ENCODE measurements around the gene DOCK2. TPM values are rescaled to one million over a fixed set of nuclear protein-coding genes. Genes with fewer than 3 reads are reported as not detected.
A peak's percentile ranks its signal among the peaks of the same experiment; 100 is the strongest.
"Not testable (repeated sequence)": the region's sequence is repeated elsewhere in the genome, so short reads cannot be mapped to it uniquely, and the experiment has no call there.

DOCK2 gene
- total RNA-seq, 2 donors from 2014 or later: 26.0 to 33.8 TPM

- no peak for DNase-seq (ENCODE audit: low spot score)
- intact Hi-C loops (cut with DNase I): no loop called here
Measured at GRCh38 chr5:170078458-170078857, 441.4 kb downstream of the DOCK2 start.

- intact Hi-C loops (cut with DNase I): no loop called here
- no peak for DNase-seq (ENCODE audit: low spot score)
Measured at GRCh38 chr5:170078931-170079330, 441.9 kb downstream of the DOCK2 start.

GRCh38 chr5:170080217-170080616 is 443.1 kb downstream of the DOCK2 start:
- intact Hi-C loops (cut with DNase I): no loop called here
- no peak for DNase-seq (ENCODE audit: low spot score)

DNA sequence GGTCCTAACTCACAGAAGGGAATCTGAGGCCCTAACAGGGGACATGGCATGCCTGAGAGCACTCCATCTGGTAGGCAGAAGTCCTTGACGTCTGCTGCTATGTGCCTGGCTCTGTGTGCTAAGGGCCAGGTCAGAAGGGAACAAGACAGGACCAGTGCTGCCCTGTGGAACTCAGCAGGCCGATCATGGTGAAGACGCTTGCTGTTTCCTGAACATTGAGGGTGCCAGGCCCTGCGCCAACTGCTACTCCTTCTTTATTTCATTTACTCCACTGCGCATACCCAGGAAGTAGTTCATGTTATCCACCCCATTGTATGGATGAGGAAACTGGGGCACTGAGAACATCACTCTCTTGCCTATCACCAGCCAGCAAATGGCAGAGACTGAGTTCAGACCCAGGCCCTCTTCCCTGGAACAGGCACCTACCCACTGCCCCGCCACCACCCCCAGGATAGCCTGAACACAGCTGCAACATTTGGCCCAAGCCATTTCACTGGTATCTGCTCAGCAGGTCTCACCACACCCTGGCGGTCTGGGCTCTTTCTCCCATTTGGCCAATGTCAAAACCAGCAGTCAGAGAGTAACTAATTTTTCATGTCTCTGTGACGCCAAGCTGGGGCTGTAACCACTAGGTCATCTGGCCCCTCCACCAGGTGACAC is 443.8 kb downstream of the DOCK2 start:
- DNase-seq (ENCODE audit: low spot score): no peak
- intact Hi-C loops (cut with DNase I): no loop called here

DNA sequence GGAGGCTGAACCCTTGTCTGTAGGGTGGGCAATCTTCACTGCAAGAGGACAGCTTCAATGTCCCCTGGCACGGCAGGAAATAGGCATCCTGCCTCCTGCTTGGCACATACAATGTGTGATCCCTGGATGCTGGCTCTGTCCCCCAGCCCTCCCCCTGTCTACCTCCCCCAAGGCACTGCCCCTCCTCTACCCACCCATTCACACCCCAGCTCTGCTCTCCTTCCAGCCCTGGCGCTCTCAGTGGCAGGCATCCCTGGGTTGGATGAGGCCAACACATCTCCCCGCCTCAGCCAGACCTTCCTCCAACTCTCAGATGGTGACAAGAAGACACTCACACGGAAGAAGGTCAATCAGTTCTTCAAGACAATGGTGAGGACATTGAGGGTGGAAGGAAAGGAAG is 444.5 kb downstream of the DOCK2 start:
- no peak for DNase-seq (ENCODE audit: low spot score)

DNA sequence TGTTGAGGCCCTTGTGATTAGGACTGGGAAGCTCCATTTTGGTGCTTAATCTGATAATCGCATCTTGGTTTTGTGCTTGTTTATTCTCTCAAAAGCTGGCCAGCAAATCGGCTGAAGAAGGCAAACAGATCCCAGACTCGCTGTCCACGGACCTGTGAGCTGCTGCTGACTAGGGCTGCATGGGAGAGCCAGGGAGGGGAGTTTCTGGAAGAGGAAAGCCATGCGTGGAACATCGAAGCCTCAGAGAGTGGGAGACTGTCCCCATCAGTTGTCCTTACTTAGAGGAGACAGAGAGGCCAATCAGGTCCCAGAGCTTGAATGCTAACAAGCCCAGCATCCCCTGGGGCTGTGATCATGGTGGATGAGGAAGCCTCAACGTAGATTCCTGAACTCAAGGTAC is 445.6 kb downstream of the DOCK2 start:
- no peak for DNase-seq (ENCODE audit: low spot score)
- intact Hi-C loops (cut with DNase I): no loop called here

More for the DNA sequence above, 444.5 kb downstream of the DOCK2 start:
- intact Hi-C loops (cut with DNase I): no loop called here

GRCh38 chr5:170087168-170087817 is 450.2 kb downstream of the DOCK2 start:
- DNase-seq (ENCODE audit: low spot score): no peak
- intact Hi-C loops (cut with DNase I): no loop called here

DNA sequence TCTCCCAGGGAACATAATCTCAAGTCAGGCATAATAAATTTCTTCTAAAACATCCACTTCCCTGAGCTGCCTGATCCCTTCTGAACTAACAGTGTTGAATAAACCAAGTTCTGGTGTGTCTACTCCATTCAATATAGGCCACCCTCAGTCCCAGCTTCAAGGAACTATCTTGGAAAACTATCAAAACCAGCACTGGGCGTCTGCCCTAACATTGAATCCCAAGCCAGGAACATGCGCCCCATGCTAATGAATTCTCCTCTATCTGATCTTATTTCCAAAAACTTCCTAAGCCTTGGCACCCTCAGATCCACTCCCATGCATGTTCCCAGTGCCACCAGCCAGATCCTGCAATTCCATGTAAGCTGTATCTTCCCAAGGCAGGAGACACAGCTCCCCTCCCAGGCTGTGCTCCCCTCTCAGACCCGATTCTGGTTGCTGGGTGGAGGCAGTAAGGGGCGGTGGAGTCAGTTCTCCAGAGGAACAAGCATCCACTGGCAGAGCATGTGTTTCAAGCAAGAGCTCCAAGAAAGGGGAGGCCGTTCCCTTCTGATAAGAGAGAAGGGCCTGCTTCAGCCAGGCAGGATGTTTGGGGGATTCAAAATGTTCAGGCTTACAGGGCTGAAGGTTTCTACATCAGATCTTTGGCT is 455.5 kb downstream of the DOCK2 start:
- DNase-seq (ENCODE audit: low spot score): no peak
- intact Hi-C loops (cut with DNase I): no loop called here

DNA sequence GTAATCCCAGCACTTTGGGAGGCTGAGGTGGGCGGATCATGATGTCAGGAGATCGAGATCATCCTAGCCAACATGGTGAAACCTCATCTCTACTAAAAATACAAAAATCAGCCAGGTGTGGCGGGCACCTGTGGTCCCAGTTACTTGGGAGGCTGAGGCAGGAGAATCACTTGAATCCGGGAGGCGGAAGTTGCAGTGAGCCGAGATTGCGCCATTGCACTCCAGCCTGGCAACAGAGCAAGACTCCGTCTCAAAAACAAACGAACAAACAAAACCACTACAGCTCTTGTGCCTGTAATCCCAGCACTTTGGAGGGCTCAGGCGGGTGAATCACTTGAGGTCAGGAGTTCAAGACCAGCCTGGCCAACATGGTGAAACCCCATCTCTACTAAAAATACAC is 457.3 kb downstream of the DOCK2 start:
- intact Hi-C loops (cut with DNase I): not testable (repeated sequence)

GRCh38 chr5:170095646-170096045 is 458.6 kb downstream of the DOCK2 start:
- DNase-seq (ENCODE audit: low spot score): no peak
- intact Hi-C loops (cut with DNase I): no loop called here

More for the DNA sequence above, 457.3 kb downstream of the DOCK2 start:
- DNase-seq (ENCODE audit: low spot score): not testable (repeated sequence)

DNA sequence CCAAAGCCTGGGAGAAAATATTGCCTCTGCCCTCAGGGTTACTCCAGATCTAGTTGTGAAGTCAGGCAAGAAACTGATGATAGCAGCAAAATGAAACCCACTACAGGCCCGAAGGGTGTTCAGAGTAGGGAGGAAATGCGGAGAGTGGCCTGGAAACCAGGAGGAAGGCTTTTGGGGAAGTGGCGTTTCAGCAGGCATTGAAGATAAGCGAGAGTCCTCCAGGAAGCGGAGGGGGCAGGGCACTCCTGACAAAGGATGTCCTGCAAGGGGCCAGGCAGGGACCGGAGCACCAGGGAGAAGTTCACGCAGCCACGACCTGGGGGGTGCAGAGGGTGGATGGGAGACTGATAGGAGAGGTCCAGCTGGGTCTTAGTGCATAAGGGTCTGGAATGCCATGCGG is 460.9 kb downstream of the DOCK2 start:
- intact Hi-C loops (cut with DNase I): loop anchor here in 1 of 2 donors (1.0 kb wide), 1 partner anchor 69 kb away; no protein-coding TSS in a partner anchor

DNA sequence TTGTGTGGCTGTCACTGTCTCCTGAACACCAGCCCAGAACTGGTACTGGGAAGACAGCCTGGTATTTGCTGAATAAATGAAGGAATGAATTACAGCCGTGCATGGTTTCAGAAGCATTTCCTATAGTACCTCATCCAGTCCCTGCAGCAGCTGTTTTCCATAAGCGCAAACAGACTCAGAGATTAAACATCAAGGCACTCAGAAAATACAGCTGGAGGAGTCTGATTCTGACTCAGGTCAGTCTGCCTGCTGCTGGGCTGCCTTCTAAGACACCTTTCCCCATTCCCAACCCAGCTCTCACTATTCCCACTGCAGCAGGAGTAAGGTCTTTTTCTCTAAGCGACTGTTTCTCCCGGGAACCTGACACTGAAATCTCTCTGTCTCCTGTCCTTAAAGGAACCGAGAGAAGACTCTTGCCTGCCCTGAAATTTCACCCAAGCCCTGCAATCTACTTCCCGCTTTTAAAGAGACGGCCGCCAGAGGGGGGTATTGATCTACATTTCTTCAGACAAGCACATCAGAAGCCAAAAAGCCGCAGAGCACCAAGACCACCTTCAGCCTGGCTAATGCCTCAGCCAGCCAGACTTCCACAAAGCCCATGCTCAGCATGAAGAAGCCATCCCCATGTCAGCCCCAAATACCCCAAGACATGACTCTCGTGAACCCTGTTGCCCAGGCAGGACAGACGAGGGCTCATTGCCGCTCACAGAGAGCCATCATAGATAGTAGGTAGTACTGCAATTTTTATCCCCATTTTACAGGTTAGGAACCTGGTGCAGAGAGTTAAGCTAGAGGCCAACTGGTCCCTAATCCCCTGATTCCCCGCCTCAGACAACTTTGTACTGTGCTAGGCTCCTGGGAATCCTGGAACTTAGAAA is 463.2 kb downstream of the DOCK2 start:
- peak; percentile 90 for DNase-seq (ENCODE audit: low spot score)
- intact Hi-C loops (cut with DNase I): loop anchor here in 1 of 2 donors (10.0 kb wide), 1 partner anchor 84 kb away; no protein-coding TSS in a partner anchor

More for the DNA sequence above, 460.9 kb downstream of the DOCK2 start:
- DNase-seq (ENCODE audit: low spot score): no peak

- intact Hi-C loops (cut with DNase I): loop anchor here in 1 of 2 donors (10.0 kb wide), 1 partner anchor 81 kb away; no protein-coding TSS in a partner anchor
- DNase-seq (ENCODE audit: low spot score): no peak
Measured at GRCh38 chr5:170103447-170103846, 466.4 kb downstream of the DOCK2 start.

DNA sequence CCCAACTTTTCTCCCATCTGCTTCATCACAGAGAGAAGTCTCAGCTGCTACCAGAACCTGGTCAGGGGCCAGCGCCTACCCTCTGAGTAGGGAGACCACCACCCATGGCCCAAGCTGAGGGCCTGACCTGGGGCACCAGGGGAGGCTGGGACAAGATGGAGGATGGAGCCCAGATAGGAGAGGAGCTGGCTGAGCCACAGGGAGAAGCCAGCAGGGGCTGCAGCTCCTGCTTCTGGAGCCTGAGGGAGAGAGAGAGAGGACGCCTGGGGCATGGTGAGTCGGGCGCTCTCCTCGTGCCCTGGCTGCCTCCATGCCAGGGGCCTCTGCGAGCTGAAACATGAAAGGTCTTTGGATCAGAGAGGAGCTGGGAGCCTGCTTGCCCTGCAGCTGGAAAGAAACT is 467.2 kb downstream of the DOCK2 start:
- DNase-seq (ENCODE audit: low spot score): no peak
- intact Hi-C loops (cut with DNase I): loop anchor here in 1 of 2 donors (10.0 kb wide), 1 partner anchor 81 kb away; no protein-coding TSS in a partner anchor

- DNase-seq (ENCODE audit: low spot score): no peak
- intact Hi-C loops (cut with DNase I): loop anchor here in 1 of 2 donors (10.0 kb wide), 1 partner anchor 80 kb away; no protein-coding TSS in a partner anchor
Measured at GRCh38 chr5:170104710-170105109, 467.6 kb downstream of the DOCK2 start.

DNA sequence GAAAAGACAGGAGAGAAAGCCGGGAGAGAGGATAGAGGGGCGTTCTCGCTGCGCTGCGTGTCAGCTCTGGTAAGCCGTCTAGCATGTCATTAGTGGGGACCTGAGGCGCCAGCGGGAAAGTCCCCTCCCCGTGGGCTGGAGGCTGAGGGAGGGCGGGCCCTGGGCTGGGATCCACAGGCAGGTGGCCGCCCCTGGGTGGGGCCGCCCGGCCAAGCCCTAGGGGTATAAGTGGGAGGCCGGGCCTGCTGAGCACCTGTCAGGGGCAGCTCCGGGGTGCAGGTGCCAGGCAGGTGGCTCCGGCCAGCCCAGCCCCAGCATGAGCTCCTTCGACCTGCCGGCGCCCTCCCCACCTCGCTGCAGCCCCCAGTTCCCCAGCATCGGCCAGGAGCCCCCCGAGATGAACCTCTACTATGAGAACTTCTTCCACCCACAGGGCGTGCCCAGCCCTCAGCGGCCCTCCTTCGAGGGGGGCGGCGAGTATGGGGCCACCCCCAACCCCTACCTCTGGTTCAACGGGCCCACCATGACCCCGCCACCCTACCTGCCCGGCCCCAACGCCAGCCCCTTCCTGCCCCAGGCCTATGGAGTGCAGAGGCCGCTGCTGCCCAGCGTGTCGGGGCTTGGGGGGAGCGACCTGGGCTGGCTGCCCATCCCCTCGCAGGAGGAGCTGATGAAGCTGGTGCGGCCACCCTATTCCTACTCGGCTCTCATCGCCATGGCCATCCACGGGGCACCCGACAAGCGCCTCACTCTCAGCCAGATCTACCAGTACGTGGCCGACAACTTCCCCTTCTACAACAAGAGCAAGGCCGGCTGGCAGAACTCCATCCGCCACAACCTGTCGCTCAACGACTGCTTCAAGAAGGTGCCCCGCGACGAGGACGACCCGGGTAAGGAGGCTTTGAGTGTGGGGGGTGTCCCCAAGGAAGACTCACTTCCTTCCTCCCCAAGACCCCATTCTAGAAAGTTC is 468.9 kb downstream of the DOCK2 start, which contains the start of gene FOXI1:
FOXI1 (plus strand) TSS at position 256 of the 970 bp plus-strand sequence; CDS start at position 317, 61 bp downstream.
- intact Hi-C loops (cut with DNase I): loop anchor here in 1 of 2 donors (10.0 kb wide), 1 partner anchor 79 kb away; no protein-coding TSS in a partner anchor
- DNase-seq (ENCODE audit: low spot score): no peak

DNA sequence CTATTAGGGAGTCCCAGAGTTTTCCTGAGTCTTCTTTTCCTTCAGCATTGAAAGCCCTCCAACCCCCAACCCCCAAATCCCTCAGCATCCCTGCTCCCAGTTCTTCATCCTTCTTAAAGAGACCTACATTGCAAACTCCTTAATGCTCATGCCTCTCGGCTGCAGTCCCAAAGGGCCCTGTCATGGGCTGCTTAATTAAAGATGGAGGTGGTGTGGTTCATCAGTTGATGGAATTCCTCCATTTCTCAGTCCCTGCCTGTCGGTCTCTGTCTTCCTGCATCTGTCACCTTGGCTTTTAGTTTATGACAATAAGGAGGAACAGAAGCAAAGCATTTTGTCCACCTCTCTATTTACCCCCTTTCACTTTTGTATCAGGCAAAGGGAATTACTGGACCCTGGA is 470.6 kb downstream of the DOCK2 start:
- intact Hi-C loops (cut with DNase I): loop anchor here in 1 of 2 donors (10.0 kb wide), 1 partner anchor 77 kb away; no protein-coding TSS in a partner anchor
- no peak for DNase-seq (ENCODE audit: low spot score)
